K562 (cell line): ENCODE measurements around the gene NEU1. TPM values are rescaled to one million over a fixed set of nuclear protein-coding genes. Genes with fewer than 3 reads are reported as not detected.

Source experiments
- CBX1 ChIP-seq: sonication (generic); IDR thresholded peaks from 2 replicates; pipeline ENCODE4 v1.6.1; 2016; ENCODE audit warnings: antibody characterized with exemption, low read depth, mild to moderate bottlenecking
- CBX8 ChIP-seq: fragments of 200-600 bp; sonication (generic); IDR thresholded peaks from 2 replicates; pipeline ENCODE4 v1.6.1; 2012; ENCODE audit warnings: borderline replicate concordance, mixed run types, low read depth, mild to moderate bottlenecking, moderate library complexity, mixed read lengths, low read length, control low read depth, inconsistent platforms; ENCODE audit not compliant: poor library complexity, severe bottlenecking; ENCODE audit errors: extremely low read depth
- KAT7 ChIP-seq: sonication (generic); formaldehyde crosslinking; IDR thresholded peaks from 2 replicates; pipeline ENCODE4 v1.8.0; 2022; ENCODE audit warnings: missing genetic modification reagents, mild to moderate bottlenecking, borderline replicate concordance
- POLR3A ChIP-seq: IDR thresholded peaks from 2 replicates; pipeline ENCODE4 v1.6.1; 2011; ENCODE audit warnings: borderline replicate concordance, mild to moderate bottlenecking, moderate library complexity; ENCODE audit not compliant: insufficient read length, insufficient read depth; ENCODE audit errors: extremely low read depth
- SLC30A9 ChIP-seq: fragments of 250-450 bp; sonication (Bioruptor Pico); IDR thresholded peaks from 2 replicates; pipeline ENCODE4 v1.8.0; 2022; ENCODE audit warnings: mild to moderate bottlenecking, moderate library complexity
- ZBTB11 ChIP-seq, 3 experiments: fragments of 200-800 bp in 1 of 3; fragments of 250-450 bp in 1 of 3; fragments of 450-650 bp in 1 of 3; sonication (Bioruptor Pico) in 1 of 3; sonication (Bioruptor generic) in 1 of 3; formaldehyde crosslinking in 1 of 3; IDR thresholded peaks; 2 replicates each; pipeline versions ENCODE4 v1.6.1 to v1.8.0; 2016 to 2022; ENCODE audit warnings: mild to moderate bottlenecking in 2 of 3, missing genetic modification characterization in 2 of 3, missing compliant biosample characterization in 1 of 3, moderate library complexity in 1 of 3
- ZNF23 ChIP-seq: fragments of 250-450 bp; sonication (Bioruptor Pico); IDR thresholded peaks from 2 replicates; pipeline ENCODE4 v1.4.0; 2020; ENCODE audit warnings: mild to moderate bottlenecking
- ZNF740 ChIP-seq, 3 experiments: fragments of 200-800 bp in 1 of 3; sonication (Bioruptor generic) in 1 of 3; sonication (generic) in 1 of 3; formaldehyde crosslinking in 1 of 3; IDR thresholded peaks; 2 replicates each; pipeline versions ENCODE4 v1.6.1 to v1.8.0; 2016 to 2022; ENCODE audit warnings: mild to moderate bottlenecking in 2 of 3, missing compliant biosample characterization in 2 of 3, missing genetic modification characterization in 2 of 3, missing genetic modification reagents in 1 of 3
- ZNF79 ChIP-seq: fragments of 250-450 bp; sonication (Bioruptor Pico); IDR thresholded peaks from 2 replicates; pipeline ENCODE4 v1.4.0; 2020; ENCODE audit warnings: low read depth, mild to moderate bottlenecking, moderate library complexity
- polyA plus RNA-seq, 8 experiments: library from polyadenylated mRNA; depleted of rRNA in 4 of 8; stranded (reverse) in 5 of 8; unstranded in 3 of 8; fragments of >200 nt; fragmentation: Nextera tagmentation in 2 of 8; fragmentation: Illumina TruSeq in 1 of 8; extraction: Ambion mirVana in 2 of 8; extraction: Trizol in 1 of 8; gene quantifications; 2 replicates each; pipeline versions ENCODE4 v1.2.1 to v1.2.3, GENCODE V29; 2011 to 2014; ENCODE audit warnings: inconsistent platforms in 1 of 8, missing spikeins in 1 of 8
- total RNA-seq, 7 experiments: library from RNA; depleted of rRNA in 6 of 7; stranded (reverse); fragments of >200 nt in 6 of 7; fragmentation: Illumina TruSeq in 2 of 7; extraction: Trizol in 2 of 7; gene quantifications; 2 replicates each; pipeline versions ENCODE4 v1.2.1 to v1.2.3, GENCODE V29; 2011 to 2021; ENCODE audit warnings: low replicate concordance in 1 of 7
- TF ChIP-seq, protein P1 (sequence below), 2 experiments: fragments of 150-350 bp in 1 of 2; IDR thresholded peaks; 2 replicates each; pipeline ENCODE4 v1.6.1; 2012 to 2016; ENCODE audit warnings: low read depth in 2 of 2, low read length in 2 of 2, mild to moderate bottlenecking in 1 of 2, moderate library complexity in 1 of 2
- TF ChIP-seq, protein P2 (sequence below), 2 experiments: fragments of 250-450 bp in 1 of 2; fragments of 450-650 bp in 1 of 2; sonication (Bioruptor Pico) in 1 of 2; IDR thresholded peaks; 2 replicates each; pipeline versions ENCODE4 v1.6.1 to v1.8.0; 2016 to 2021; ENCODE audit warnings: mild to moderate bottlenecking in 2 of 2, moderate library complexity in 2 of 2, missing compliant biosample characterization in 1 of 2, missing genetic modification characterization in 1 of 2
- TF ChIP-seq, protein P3 (sequence below): sonication (generic); IDR thresholded peaks from 2 replicates; pipeline ENCODE4 v1.6.1; 2016

NEU1 gene
- total and polyA plus RNA-seq, 9 of the 15 experiments (the other 6 are each of a cell fraction or from before 2014, with no cell fraction given) = 14.8 to 67.8 (median 51.0) TPM

DNA sequence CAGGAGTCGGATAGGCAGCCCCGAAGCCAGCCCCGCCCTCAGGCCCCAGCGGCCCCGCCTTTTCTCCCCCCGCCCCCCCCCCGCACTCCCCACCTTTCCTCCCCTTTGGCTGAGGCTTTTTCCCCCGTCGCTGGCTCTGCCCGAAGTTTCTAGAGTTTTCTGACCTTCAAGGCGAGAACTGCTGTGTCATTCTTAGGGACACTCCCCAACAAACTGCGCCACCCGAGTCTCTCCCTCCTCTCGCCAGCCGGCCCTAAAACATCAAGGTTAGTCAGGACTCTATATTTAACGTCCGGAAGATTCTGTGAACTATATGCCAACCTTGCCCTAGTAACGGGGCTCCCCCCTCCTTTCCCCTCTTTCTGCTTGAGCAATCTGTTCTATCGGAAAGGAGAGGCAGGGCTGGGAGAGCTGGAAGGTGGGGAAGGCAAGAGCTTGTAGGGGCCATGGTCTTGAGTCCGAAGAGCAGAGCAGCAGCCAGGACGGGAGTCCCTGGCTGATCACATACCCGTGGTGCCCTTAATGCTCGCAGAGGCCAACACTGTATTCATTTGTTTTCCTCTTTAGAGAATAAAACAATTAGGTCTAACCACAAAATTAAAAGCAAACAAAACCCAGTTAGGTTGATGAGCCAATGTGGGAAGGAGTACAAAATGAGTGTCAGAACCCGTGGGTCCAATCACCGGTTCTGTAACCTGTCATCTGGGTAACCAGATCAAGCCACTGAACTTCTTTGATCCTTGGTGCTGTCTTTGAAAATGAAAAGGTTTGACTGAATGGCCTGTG is 40.4 kb downstream of the NEU1 start (continued):
- TF ChIP-seq ZNF740 (CRISPR knock-in tag; IDR thresholded peaks at IDR 0.05) = peak; percentile 73
- TF ChIP-seq ZNF740 (tag; IDR thresholded peaks at IDR 0.05) = peak; percentile 10 to 97; a peak in 2 of 4 replicates
- TF ChIP-seq, protein P1, sequence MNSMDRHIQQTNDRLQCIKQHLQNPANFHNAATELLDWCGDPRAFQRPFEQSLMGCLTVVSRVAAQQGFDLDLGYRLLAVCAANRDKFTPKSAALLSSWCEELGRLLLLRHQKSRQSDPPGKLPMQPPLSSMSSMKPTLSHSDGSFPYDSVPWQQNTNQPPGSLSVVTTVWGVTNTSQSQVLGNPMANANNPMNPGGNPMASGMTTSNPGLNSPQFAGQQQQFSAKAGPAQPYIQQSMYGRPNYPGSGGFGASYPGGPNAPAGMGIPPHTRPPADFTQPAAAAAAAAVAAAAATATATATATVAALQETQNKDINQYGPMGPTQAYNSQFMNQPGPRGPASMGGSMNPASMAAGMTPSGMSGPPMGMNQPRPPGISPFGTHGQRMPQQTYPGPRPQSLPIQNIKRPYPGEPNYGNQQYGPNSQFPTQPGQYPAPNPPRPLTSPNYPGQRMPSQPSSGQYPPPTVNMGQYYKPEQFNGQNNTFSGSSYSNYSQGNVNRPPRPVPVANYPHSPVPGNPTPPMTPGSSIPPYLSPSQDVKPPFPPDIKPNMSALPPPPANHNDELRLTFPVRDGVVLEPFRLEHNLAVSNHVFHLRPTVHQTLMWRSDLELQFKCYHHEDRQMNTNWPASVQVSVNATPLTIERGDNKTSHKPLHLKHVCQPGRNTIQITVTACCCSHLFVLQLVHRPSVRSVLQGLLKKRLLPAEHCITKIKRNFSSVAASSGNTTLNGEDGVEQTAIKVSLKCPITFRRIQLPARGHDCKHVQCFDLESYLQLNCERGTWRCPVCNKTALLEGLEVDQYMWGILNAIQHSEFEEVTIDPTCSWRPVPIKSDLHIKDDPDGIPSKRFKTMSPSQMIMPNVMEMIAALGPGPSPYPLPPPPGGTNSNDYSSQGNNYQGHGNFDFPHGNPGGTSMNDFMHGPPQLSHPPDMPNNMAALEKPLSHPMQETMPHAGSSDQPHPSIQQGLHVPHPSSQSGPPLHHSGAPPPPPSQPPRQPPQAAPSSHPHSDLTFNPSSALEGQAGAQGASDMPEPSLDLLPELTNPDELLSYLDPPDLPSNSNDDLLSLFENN (IDR thresholded peaks at IDR 0.05; ENCODE audit: low read depth in 2 of 2, low read length in 2 of 2) = 0 out of 4 replicates have a peak, but pooled peaks of 1 of the 2 experiments have one; percentile 12
- TF ChIP-seq ZNF79 (CRISPR knock-in tag) = no peak
- TF ChIP-seq SLC30A9 (CRISPR knock-in tag) = no peak
- TF ChIP-seq, protein P2, sequence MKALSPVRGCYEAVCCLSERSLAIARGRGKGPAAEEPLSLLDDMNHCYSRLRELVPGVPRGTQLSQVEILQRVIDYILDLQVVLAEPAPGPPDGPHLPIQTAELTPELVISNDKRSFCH (CRISPR knock-in tag; IDR thresholded peaks at IDR 0.05) = no peak
- TF ChIP-seq, protein P2 (tag; IDR thresholded peaks at IDR 0.05) = peak; percentile 72; the same call in 1 of the 2 replicates
- peak in 1 of 3 experiments; percentile 25; a peak in 1 of 6 replicates for TF ChIP-seq ZBTB11 (CRISPR knock-in tag; IDR thresholded peaks at IDR 0.05)
- no peak for TF ChIP-seq CBX8
- no peak for TF ChIP-seq CBX1
- TF ChIP-seq POLR3A = no peak
- no peak for TF ChIP-seq KAT7 (CRISPR knock-in tag)
- TF ChIP-seq ZNF23 (CRISPR knock-in tag) = no peak
- TF ChIP-seq, protein P3, sequence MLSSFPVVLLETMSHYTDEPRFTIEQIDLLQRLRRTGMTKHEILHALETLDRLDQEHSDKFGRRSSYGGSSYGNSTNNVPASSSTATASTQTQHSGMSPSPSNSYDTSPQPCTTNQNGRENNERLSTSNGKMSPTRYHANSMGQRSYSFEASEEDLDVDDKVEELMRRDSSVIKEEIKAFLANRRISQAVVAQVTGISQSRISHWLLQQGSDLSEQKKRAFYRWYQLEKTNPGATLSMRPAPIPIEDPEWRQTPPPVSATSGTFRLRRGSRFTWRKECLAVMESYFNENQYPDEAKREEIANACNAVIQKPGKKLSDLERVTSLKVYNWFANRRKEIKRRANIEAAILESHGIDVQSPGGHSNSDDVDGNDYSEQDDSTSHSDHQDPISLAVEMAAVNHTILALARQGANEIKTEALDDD = peak; percentile 36; the same call in 1 of the 2 replicates
